ENCODE data around the gene AMD1.

DNA sequence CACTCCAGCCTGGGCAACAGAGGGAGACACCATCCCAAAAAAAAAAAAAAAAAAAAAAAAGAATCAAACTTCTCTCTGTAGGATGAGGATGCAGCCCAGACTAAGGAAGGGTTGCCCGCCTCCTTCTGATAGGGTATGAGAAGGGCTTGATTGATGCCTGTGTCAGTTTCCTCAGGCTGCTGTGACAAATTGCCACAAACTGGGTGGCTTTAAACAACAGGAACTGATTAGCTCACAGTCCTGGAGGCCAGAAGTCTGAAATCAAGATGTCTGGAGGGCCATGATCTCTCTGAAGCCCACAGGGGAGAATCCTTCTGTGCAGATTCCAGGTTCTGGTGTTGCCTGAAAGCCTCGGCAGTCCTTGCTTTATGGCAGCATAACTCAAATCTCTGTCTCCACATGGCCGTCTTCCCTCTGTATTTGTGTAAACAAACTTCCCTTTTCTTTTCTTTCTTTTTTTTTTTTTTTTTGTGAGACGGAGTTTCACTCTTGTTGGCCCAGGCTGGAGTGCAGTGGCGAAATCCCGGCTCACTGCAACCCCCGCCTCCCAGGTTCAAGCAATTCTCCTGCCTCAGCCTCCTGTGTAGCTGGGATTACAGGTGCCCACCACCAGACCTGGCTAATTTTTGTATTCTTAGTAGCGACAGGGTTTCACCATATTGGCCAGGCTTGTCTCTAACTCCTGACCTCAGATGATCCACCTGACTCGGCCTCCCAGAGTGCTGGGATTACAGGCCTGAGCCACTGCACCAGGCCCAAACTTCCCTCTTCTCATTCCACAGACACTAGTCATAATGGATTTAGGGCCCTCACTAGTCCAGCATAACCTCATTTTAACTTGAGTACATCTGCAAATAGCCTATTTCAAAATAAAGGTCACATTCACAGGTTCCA lies 48.1 kb upstream of the AMD1 start:
- TF ChIP-seq, protein P1, sequence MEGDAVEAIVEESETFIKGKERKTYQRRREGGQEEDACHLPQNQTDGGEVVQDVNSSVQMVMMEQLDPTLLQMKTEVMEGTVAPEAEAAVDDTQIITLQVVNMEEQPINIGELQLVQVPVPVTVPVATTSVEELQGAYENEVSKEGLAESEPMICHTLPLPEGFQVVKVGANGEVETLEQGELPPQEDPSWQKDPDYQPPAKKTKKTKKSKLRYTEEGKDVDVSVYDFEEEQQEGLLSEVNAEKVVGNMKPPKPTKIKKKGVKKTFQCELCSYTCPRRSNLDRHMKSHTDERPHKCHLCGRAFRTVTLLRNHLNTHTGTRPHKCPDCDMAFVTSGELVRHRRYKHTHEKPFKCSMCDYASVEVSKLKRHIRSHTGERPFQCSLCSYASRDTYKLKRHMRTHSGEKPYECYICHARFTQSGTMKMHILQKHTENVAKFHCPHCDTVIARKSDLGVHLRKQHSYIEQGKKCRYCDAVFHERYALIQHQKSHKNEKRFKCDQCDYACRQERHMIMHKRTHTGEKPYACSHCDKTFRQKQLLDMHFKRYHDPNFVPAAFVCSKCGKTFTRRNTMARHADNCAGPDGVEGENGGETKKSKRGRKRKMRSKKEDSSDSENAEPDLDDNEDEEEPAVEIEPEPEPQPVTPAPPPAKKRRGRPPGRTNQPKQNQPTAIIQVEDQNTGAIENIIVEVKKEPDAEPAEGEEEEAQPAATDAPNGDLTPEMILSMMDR (IDR thresholded peaks at IDR 0.05; ENCODE audit: low read depth, low read length): no peak
- TF ChIP-seq EZH2phosphoT487 (IDR thresholded peaks at IDR 0.05; ENCODE audit: low read depth): no peak
